GM19463 (cell line): ENCODE measurements around the gene HOXC9.

Experiments
- ATAC-seq: cut with Tn5 transposase; IDR thresholded peaks from one replicate; pipeline ENCODE4 v1.9.1; 2021; ENCODE audit warnings: mild to moderate bottlenecking, moderate library complexity; ENCODE audit not compliant: unreplicated experiment

HOXC9 gene

GRCh38 chr12:54024581-54025305 lies 24.8 kb downstream of the HOXC9 start:
- no peak for ATAC-seq

DNA sequence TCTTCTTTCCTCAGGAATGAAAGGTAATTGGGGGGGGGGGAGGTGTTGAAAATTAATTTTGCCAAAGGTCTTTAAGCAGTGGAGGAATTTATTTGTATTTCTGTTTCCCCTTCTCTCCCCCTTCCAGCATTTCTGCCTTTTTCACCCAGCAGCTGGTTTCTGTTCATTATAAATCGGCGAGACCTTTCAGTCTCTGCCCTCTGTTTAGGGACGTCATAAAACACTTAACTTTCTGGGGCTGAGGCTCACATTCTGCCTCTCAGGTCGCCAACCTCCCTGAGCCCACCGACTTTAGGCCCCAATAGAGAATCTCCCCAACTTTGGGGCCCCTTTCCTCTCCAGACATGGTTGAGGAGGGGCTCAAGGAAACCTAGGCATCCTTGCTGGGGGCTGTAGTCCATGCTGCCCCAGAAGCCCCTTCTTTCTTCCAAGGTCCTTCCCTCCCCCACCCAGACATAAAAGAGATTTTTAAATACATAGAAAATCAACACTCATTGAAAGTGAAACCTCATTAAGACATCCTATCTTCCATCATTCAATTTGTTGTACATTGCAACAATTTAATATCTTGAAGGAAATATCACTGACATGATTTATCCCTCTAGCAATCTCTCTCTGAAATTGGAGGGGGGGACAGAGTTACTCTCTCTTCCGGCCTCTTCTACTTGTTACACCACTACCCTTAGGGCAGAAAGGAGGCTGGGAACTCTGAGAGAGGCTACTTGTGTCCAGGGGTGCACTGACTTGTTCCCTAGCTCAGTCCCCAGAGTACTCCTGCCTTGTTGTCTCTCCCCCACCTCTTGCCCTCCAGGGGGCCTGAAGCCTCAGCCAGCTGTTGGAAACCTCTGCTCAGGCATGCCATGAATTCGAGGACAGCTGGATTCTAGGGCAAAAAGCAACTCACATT lies 25.8 kb downstream of the HOXC9 start:
- no peak for ATAC-seq

- no peak for ATAC-seq
Measured at GRCh38 chr12:54026640-54027441, 26.9 kb downstream of the HOXC9 start.

DNA sequence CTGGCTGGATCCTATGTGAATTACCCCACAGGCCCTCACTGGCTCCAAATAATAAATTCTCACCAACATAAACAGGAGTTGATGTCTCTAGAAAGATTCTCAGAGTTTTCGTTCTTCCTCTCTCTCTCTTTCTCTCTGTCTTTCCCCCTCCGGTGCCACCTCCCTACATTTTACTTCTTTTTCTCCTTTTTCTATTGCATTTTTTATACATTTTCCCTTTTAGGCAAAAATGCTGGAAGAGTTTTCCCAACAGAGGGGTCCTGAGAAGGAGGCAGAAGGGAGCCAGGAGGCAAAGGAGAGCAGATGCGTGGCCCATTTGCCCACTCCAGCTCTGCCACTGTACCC lies 27.5 kb downstream of the HOXC9 start:
- ATAC-seq = no peak

GRCh38 chr12:54028314-54029201 lies 28.6 kb downstream of the HOXC9 start, which contains the start of gene HOXC6:
Gene HOXC6 (plus strand): TSS chr12:54028440. CDS start chr12:54028522, 82 bp downstream.
- ATAC-seq = no peak

GRCh38 chr12:54029529-54030441 lies 29.8 kb downstream of the HOXC9 start:
- no peak for ATAC-seq

DNA sequence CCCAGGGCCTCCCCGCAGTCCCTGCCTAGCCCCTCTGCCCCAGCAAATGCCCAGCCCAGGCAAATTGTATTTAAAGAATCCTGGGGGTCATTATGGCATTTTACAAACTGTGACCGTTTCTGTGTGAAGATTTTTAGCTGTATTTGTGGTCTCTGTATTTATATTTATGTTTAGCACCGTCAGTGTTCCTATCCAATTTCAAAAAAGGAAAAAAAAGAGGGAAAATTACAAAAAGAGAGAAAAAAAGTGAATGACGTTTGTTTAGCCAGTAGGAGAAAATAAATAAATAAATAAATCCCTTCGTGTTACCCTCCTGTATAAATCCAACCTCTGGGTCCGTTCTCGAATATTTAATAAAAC lies 30.5 kb downstream of the HOXC9 start:
- no peak for ATAC-seq

GRCh38 chr12:54030889-54031471 lies 31.0 kb downstream of the HOXC9 start:
- ATAC-seq = no peak

DNA sequence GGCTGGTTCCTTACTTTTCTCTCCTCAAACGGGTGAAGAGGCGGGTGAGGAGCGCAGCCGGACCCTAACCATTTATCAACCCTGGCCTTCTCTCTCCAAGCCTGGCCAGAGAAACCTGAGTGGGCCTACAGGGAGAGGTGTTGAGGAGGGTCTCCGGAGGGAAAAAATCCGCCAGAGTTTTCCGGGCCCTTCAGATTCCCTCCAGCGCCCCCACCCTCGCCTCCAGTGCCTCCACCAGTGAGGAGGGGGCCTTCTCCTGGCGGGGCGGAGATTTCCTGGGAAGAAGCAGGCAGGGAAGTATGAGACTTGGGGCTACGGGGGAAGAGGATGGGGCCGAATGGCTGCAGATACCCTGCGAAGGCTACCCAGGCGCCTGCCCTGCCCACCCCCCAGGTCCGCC lies 31.5 kb downstream of the HOXC9 start:
- ATAC-seq = no peak

- ATAC-seq = no peak
Measured at GRCh38 chr12:54032086-54032619, 32.2 kb downstream of the HOXC9 start.

GRCh38 chr12:54032627-54033100 lies 32.7 kb downstream of the HOXC9 start, which contains the start of gene HOXC5:
Gene HOXC5 (plus strand): TSS chr12:54033050. CDS start chr12:54033123, 73 bp downstream.
- no peak for ATAC-seq

- ATAC-seq = no peak
Measured at GRCh38 chr12:54033106-54033979, 33.4 kb downstream of the HOXC9 start.

- ATAC-seq = no peak
Measured at GRCh38 chr12:54033980-54034784, 34.2 kb downstream of the HOXC9 start.

DNA sequence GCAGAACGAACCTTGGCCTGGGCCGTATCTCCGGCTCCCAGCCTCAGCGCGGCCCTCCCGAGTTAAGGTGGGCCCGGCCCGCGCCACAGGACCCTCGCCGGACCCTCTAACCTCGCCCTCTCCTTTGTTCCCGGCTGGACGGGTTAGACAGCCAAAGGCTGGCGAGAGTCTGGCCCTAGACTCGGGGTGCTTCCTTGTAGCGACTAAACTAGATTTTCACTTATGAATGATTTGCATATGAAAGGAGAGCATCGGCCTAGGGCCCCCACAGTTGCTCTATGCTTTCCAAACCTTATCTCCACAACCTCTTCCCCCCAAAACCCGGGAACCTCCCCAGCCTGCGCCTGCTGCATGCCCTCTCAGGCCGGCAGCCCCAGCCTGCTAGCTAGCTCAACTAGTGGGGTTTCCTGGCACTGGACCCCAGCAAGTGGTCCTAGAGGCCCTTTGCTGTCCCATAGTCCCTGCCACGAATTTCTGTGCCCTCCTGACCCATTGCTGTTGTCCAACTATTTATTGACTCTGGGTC lies 34.9 kb downstream of the HOXC9 start:
- no peak for ATAC-seq

GRCh38 chr12:54035568-54036264 lies 35.8 kb downstream of the HOXC9 start:
- no peak for ATAC-seq
